Ammon's horn (tissue), 1 donor: ENCODE measurements around the gene SFXN3.
"Not testable (repeated sequence)": the region's sequence is repeated elsewhere in the genome, so short reads cannot be mapped to it uniquely, and the experiment has no call there.

Source experiments
- DNase-seq: peaks from one replicate; pipeline ENCODE4 v3.0.0-alpha.2; 2016; ENCODE audit warnings: low spot score

The SFXN3 gene

GRCh38 chr10:101015582-101015973 is 15.5 kb upstream of the SFXN3 start:
- DNase-seq = no peak

GRCh38 chr10:101016814-101017213 is 14.2 kb upstream of the SFXN3 start:
- DNase-seq = no peak

- DNase-seq = no peak
These were observed 12.9 kb upstream of the SFXN3 start for GRCh38 chr10:101018118-101018599.

GRCh38 chr10:101018600-101019439 is 12.2 kb upstream of the SFXN3 start:
- peak; percentile 88 for DNase-seq

GRCh38 chr10:101019440-101019703 is 11.7 kb upstream of the SFXN3 start:
- DNase-seq = no peak

GRCh38 chr10:101020427-101021075 is 10.5 kb upstream of the SFXN3 start:
- DNase-seq = no peak

- no peak for DNase-seq
These were observed 9.8 kb upstream of the SFXN3 start for GRCh38 chr10:101021239-101021638.

- no peak for DNase-seq
These were observed 9.3 kb upstream of the SFXN3 start for GRCh38 chr10:101021692-101022251.

- no peak for DNase-seq
These were observed 7.9 kb upstream of the SFXN3 start for GRCh38 chr10:101022967-101023705.

GRCh38 chr10:101027106-101027720 is 3.8 kb upstream of the SFXN3 start:
- no peak for DNase-seq

- DNase-seq = no peak
These were observed 2.3 kb upstream of the SFXN3 start for GRCh38 chr10:101028446-101029337.

- DNase-seq = no peak
These were observed 1.3 kb upstream of the SFXN3 start for GRCh38 chr10:101029520-101030295.

GRCh38 chr10:101030496-101031127 is 422 bp upstream of the SFXN3 start:
- DNase-seq = no peak

- DNase-seq = peak; percentile 96
These were observed 982 bp downstream of the SFXN3 start for GRCh38 chr10:101031796-101032636.

- peak; percentile 89 for DNase-seq
These were observed 1.7 kb downstream of the SFXN3 start for GRCh38 chr10:101032637-101033224.

- no peak for DNase-seq
These were observed 2.2 kb downstream of the SFXN3 start for GRCh38 chr10:101033276-101033675.

GRCh38 chr10:101034404-101034803 is 3.4 kb downstream of the SFXN3 start:
- not testable (repeated sequence) for DNase-seq

- no peak for DNase-seq
These were observed 4.3 kb downstream of the SFXN3 start for GRCh38 chr10:101035314-101035713.
